ENCODE measurements around the gene TMEM62.
A peak's percentile ranks its signal among the peaks of the same experiment; 100 is the strongest.
"Not testable (repeated sequence)": the region's sequence is repeated elsewhere in the genome, so short reads cannot be mapped to it uniquely, and the experiment has no call there.

Gene TMEM62

GRCh38 chr15:43183270-43183669, 49.9 kb downstream of the TMEM62 start:
- no peak for DNase-seq (ENCODE audit: low read depth)

- DNase-seq (ENCODE audit: low read depth), result no peak
Measured at GRCh38 chr15:43184407-43185124, 51.2 kb downstream of the TMEM62 start.

DNA sequence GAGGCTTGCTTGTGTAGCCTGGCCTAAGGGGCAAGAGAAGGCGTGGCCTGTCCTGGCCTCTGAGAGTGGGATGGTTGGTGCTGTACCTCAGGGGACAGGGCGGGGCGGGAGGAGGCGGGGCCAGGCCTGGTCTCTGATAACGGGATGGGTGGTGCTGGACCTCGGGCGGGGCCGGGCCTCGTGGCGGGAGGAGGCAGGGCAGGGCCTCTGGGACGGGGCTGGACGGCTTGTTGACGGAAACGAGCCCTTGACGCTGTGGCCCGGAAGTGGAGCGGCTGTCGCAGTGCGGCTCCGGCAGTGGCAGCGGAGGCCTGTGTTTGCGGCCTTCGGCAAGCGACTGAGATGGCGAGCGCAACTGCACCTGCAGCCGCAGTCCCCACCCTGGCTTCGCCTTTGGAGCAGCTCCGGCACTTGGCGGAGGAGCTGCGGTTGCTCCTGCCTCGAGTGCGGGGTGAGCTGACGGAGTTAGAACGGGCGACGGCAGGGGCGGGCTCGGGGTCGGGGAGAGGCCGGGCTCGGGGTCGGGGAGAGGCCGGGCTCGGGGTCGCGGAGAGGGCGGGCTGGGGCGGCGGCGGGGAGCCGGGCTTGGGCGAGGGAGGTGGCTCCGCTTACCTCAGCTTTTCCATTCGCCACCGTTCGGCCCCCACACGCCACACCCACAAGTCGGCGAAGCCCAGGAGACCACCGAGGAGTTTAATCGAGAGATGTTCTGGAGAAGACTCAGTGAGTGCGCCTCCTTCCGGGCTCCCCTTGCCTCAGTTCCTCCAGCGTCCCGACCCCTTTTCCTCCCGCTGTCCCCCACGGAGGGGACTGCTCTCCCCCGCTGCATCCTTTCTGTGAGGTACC, 52.0 kb downstream of the TMEM62 start, which contains the start of gene CCNDBP1:
Gene CCNDBP1, plus strand, starts transcription at position 247 of the 846 bp plus-strand sequence. Its CDS starts 96 bp downstream, at position 343.
- DNase-seq (ENCODE audit: low read depth), result peak; percentile 69

GRCh38 chr15:43186003-43186353, 52.6 kb downstream of the TMEM62 start:
- DNase-seq (ENCODE audit: low read depth), result no peak

DNA sequence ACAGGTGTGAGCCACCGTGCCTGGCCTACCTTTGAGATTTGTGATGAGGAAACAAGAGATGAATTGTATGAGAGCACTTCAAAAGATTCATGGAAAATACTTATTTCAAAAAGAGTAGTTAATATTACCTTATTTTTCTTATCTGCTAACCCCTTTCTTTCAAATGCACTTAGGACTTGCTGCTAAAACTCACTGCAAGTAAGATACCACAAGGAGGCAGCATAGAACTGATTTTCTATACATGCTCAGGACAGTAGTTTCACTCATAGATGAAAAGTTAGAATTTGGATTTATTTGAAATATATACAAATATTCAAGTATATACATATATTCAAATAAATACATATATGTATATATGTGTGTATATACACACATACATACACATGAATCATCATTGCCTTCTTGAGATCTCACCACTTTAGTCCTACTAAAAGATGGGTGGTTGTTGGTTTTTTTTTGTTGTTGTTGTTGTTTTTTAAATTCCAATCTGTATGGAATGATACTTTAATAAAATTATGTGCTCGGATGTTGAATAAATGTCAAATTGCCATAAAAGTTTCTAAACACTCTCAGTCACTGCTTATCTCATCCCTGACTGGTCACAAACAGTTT, 54.3 kb downstream of the TMEM62 start:
- DNase-seq (ENCODE audit: low read depth), result no peak

DNA sequence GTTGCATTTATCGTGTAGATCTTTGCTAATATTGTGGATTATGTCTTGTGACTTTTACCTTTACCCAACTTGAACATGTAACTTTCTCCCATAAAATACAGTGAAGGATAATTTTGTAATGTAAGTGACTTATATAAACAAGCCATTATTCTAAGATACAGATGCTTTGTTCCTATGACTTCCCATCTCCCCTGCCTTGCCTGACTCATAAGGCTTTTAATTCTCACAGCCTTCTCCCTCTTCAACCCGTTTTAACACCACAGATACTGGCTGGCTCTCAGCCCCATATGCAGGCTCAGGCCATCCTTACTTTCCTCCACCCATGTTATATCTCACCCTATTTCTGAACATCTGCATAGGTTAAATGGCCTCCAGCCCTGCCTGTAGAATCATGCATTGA, 55.9 kb downstream of the TMEM62 start:
- no peak for DNase-seq (ENCODE audit: low read depth)

GRCh38 chr15:43190178-43190577, 56.8 kb downstream of the TMEM62 start:
- DNase-seq (ENCODE audit: low read depth), result no peak

DNA sequence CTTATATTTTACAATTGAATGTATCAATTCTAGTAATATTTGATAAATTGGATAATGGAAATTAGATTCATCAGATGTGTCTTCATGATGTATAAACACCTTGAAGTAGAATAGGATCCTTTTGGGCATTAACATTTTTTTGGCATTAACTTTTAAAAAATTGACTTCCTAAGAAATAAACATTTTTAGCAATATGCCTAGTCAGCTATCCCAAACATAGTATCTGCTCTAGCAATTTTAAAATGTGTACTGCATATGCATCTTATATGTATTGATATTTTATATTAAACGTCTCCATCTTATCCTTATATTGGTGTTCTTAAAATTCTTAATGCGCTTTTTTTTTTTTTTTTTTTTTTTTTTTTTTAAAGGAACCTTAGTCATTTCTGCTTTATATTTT, 60.3 kb downstream of the TMEM62 start:
- DNase-seq (ENCODE audit: low read depth), result no peak

- no peak for DNase-seq (ENCODE audit: low read depth)
Measured at GRCh38 chr15:43194795-43195194, 61.4 kb downstream of the TMEM62 start.

GRCh38 chr15:43196760-43197548, 63.6 kb downstream of the TMEM62 start:
- no peak for DNase-seq (ENCODE audit: low read depth)

GRCh38 chr15:43197773-43198172, 64.4 kb downstream of the TMEM62 start:
- DNase-seq (ENCODE audit: low read depth), result not testable (repeated sequence)

- not testable (repeated sequence) for DNase-seq (ENCODE audit: low read depth)
Measured at GRCh38 chr15:43198556-43198955, 65.2 kb downstream of the TMEM62 start.

DNA sequence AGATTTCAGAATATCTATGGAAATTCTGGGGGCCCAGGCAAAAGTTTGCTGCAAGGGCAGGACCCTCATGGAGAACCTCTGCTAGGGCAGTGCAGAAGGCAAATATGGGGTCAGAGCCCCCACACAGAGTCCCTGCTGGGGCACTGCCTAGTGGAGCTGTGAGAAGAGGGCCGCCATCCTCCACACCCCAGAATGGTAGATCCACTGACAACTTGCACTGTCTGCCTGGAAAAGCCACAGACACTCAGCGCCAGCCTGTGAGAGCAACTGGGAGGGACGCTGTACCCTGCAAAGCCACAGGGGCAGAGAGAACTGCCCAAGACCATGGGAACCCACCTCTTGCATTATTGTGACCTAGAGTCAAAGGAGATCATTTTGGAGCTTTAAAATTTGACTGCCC, 65.6 kb downstream of the TMEM62 start:
- no peak for DNase-seq (ENCODE audit: low read depth)

- DNase-seq (ENCODE audit: low read depth), result no peak
Measured at GRCh38 chr15:43199945-43200488, 66.6 kb downstream of the TMEM62 start.

- no peak for DNase-seq (ENCODE audit: low read depth)
Measured at GRCh38 chr15:43204016-43204901, 70.9 kb downstream of the TMEM62 start.

GRCh38 chr15:43206054-43206453, 72.7 kb downstream of the TMEM62 start:
- no peak for DNase-seq (ENCODE audit: low read depth)

GRCh38 chr15:43207024-43207423, 73.6 kb downstream of the TMEM62 start:
- no peak for DNase-seq (ENCODE audit: low read depth)

DNA sequence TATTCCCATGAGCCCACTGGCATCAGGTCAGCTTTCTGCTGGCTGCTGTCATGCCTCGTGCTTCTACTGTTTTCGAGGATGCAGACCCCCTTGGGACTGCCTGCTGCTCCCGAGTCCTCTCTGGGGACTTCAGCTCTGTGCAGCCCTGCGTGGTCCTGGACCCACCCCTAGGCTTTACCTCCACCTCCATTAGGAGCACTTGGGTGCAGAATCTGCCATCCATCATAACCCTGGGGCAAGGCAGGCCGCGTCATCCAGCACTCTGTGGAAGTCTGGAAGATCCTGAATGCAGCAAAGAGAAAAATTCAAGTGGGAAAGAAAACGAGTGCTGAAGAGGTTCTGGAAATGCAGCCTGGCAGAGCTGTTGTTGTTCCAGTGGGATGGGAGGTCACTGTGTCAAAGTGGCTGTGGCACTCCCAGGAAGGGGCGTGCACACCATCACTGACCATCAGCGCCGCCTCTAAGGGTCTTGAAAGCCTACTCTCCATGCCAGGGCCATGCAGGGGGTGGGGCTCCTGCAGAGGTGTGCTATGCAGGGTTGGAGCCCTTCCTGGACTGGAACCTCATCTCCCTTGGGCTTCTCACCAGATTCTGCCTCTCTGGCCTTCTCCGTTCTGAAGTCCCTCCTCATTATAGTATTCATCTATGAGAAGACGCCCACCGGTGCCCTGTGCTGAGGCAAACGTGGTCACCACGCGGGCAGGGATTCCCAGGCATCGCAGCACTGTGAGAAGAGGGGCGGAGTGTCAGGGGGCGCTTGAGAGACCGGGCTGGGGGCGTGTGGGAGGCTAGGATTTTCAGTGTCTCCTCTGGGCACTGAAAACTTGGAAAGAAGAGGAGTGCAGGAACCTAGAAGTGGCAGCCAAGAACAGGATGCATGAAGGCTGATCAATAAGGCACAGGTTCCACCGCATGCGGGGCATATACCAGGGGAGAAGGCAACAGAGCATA, 74.9 kb downstream of the TMEM62 start:
- DNase-seq (ENCODE audit: low read depth), result no peak

DNA sequence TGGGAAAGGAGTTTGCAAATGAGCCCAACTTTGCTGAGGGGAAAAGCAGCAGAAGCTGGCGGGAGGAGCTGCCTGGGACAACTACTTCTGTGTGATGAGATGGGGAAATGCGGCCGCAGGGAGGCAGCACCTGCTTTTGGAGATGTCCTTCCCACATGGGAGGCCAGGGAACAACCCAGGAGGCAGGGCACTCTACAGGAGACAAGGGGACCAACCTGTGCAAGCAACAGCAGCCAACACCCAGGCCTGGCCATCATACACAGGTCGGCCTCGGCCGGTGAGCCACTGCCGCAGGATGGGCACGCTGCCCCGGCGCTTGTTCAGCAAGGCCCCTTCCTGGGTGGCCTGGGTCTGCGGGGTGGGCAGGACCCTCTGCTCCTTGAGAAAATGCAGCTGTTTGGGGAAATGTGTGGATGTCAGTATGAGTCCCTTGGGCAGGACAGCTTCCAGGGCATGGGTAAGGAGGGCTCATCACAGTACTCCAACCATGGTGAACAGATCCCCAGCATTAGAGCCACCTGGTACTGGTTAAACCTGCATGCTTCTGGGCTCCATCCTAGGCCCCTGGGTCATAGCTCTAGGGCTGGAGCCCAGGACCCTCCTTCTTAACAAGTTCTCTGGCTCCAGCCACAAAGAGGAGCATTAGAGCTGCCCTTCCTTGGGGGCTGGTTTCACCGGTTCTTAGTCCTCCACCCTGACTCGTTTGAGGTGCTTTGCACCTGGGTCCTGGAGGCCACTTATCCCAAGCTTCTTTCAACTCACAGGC, 75.9 kb downstream of the TMEM62 start:
- DNase-seq (ENCODE audit: low read depth), result no peak
